Measurements from ENCODE around the gene OR6V1.

GRCh38 chr7:143048827-143049226 is 3.3 kb upstream of the OR6V1 start:
- TF ChIP-seq CTCF (IDR thresholded peaks at IDR 0.05): no peak
- no peak for TF ChIP-seq POLR2A (IDR thresholded peaks at IDR 0.05)
